GM18502 (cell line): ENCODE results near the gene EMD.
A peak's percentile ranks its signal among the peaks of the same experiment; 100 is the strongest.

Source experiments
- ATAC-seq: cut with Tn5 transposase; IDR thresholded peaks from one replicate; pipeline ENCODE4 v1.9.1; 2021; ENCODE audit warnings: mild to moderate bottlenecking; ENCODE audit not compliant: unreplicated experiment, poor library complexity

EMD gene

GRCh38 chrX:154370300-154371016, 8.6 kb upstream of the EMD start:
- no peak for ATAC-seq

GRCh38 chrX:154371017-154371788, 7.9 kb upstream of the EMD start:
- peak; percentile 53 for ATAC-seq

- ATAC-seq = peak; percentile 1
Measured at GRCh38 chrX:154371789-154372300, 7.2 kb upstream of the EMD start.

- ATAC-seq = no peak
Measured at GRCh38 chrX:154372612-154373022, 6.5 kb upstream of the EMD start.

GRCh38 chrX:154373340-154374306, 5.5 kb upstream of the EMD start:
- ATAC-seq = no peak

GRCh38 chrX:154374313-154375155, 4.6 kb upstream of the EMD start, which contains the start of gene FLNA:
FLNA (minus strand) TSS chrX:154374634; CDS start chrX:154371245, 3,389 bp downstream.
- ATAC-seq = no peak

GRCh38 chrX:154375156-154375504, 4.0 kb upstream of the EMD start:
- no peak for ATAC-seq

GRCh38 chrX:154376774-154377173, 2.3 kb upstream of the EMD start:
- ATAC-seq = no peak

GRCh38 chrX:154378059-154378798, 866 bp upstream of the EMD start:
- ATAC-seq = peak; percentile 1

- ATAC-seq = no peak
Measured at GRCh38 chrX:154379569-154379951, 465 bp downstream of the EMD start.

GRCh38 chrX:154380153-154380552, 1.1 kb downstream of the EMD start:
- ATAC-seq = no peak

- no peak for ATAC-seq
Measured at GRCh38 chrX:154380787-154381186, 1.7 kb downstream of the EMD start.

GRCh38 chrX:154381271-154381670, 2.2 kb downstream of the EMD start:
- no peak for ATAC-seq

GRCh38 chrX:154382483-154383069, 3.5 kb downstream of the EMD start:
- no peak for ATAC-seq

GRCh38 chrX:154383359-154384283, 4.5 kb downstream of the EMD start:
- ATAC-seq = no peak

- ATAC-seq = no peak
Measured at GRCh38 chrX:154384284-154384892, 5.3 kb downstream of the EMD start.

- peak; percentile 29 for ATAC-seq
Measured at GRCh38 chrX:154388094-154388493, 9.0 kb downstream of the EMD start.
